OCI-LY3 (cell line): Measurements from ENCODE around the gene TAF8.

Experiments
- EZH2phosphoT487 ChIP-seq: fragments of 200-600 bp; shearing (Covaris generic); IDR thresholded peaks from 2 replicates; pipeline ENCODE4 v1.6.1; 2018; ENCODE audit warnings: antibody characterized with exemption, mixed run types, low read depth
- TF ChIP-seq, protein P1 (sequence below): fragments of 200-600, 300-600 bp; sonication (generic); IDR thresholded peaks from 2 replicates; pipeline ENCODE4 v1.5.1; 2014; ENCODE audit warnings: antibody characterized with exemption, low read length, low read depth

DNA sequence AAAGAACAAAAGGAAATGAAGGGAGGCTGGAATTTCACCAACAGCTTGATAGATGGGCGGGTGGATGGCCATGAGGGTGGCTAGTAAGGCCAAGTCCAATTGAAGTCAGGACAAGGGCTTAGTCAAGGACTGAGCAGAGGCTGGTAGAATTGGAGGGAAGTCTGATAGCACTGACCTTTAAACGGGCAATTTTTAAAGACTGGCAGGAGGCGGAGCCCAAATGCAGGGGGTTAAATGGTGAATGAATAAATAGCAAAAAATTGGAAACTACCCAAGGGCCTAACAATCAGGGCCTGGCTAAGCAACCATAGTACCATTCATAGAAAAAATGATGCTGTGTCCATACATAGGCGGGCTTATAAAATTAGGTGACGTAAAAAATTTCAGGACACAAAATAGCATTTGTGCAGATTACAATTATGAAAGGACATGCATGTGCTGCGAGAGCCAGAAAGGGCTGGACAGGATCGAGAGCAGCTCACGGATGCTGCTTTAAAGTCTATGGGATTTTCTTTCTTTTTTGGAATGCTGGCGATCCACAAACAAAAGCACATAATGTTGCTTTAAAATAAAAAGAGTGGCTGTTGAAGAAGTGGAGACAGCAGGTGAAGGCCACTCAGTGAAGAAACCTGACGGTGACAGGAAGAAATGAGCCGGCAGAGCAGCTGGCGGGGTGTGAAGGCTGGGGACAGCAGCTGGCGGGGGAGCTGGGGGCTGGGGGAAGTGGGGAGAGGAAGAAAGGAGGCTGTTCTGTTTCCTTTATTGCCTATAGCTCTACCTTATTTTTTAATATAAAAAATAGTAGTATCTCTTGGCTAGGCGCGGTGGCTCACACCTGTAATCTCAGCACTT lies 42.8 kb upstream of the TAF8 start:
- TF ChIP-seq, protein P1, sequence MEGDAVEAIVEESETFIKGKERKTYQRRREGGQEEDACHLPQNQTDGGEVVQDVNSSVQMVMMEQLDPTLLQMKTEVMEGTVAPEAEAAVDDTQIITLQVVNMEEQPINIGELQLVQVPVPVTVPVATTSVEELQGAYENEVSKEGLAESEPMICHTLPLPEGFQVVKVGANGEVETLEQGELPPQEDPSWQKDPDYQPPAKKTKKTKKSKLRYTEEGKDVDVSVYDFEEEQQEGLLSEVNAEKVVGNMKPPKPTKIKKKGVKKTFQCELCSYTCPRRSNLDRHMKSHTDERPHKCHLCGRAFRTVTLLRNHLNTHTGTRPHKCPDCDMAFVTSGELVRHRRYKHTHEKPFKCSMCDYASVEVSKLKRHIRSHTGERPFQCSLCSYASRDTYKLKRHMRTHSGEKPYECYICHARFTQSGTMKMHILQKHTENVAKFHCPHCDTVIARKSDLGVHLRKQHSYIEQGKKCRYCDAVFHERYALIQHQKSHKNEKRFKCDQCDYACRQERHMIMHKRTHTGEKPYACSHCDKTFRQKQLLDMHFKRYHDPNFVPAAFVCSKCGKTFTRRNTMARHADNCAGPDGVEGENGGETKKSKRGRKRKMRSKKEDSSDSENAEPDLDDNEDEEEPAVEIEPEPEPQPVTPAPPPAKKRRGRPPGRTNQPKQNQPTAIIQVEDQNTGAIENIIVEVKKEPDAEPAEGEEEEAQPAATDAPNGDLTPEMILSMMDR = no peak
- TF ChIP-seq EZH2phosphoT487 = no peak
